22Rv1 (cell line): ENCODE data around the gene TAF1C.

ENCODE experiments used
- H3K27ac ChIP-seq: fragments of 450-650 bp; 2 replicates; pipeline ENCODE4 v1.5.1; 2017
- ZFX ChIP-seq: fragments of 450-650 bp; IDR thresholded peaks from 2 replicates; pipeline ENCODE4 v1.6.1; 2017; ENCODE audit warnings: antibody characterized with exemption, borderline replicate concordance
- TF ChIP-seq, protein P1 (sequence below): fragments of 450-650 bp; IDR thresholded peaks from 2 replicates; pipeline ENCODE4 v1.5.1; 2017; ENCODE audit warnings: mild to moderate bottlenecking

Gene TAF1C

DNA sequence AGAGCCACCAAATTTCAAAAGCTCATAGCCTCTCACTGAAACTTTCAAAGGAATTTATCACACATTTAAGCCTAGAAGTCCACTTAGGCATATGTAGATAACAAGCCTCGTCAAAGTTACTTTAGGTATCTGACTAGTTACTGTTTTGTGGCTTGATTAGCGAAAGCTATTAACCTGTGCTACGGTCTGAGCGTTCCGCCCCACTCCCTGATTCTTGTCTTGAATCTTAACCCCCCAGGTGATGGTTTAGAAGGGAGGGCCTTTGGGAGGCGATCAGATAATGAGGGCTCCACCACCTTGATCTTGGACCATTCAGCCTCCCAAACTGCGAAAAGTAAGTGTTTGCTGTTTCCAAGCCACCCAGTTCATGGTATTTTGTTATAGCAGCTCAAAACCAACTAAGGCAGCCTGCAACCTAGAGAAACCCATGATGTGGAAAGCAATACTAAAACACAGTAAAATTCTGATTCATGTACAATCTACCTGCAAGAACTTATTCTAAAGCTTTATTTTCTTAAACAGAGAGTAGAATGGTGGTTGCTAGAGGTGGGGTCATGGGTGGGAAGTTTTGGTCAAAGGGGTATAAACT, 49.0 kb downstream of the TAF1C start:
- H3K27ac ChIP-seq: no peak overlapping the region
- TF ChIP-seq, protein P1, sequence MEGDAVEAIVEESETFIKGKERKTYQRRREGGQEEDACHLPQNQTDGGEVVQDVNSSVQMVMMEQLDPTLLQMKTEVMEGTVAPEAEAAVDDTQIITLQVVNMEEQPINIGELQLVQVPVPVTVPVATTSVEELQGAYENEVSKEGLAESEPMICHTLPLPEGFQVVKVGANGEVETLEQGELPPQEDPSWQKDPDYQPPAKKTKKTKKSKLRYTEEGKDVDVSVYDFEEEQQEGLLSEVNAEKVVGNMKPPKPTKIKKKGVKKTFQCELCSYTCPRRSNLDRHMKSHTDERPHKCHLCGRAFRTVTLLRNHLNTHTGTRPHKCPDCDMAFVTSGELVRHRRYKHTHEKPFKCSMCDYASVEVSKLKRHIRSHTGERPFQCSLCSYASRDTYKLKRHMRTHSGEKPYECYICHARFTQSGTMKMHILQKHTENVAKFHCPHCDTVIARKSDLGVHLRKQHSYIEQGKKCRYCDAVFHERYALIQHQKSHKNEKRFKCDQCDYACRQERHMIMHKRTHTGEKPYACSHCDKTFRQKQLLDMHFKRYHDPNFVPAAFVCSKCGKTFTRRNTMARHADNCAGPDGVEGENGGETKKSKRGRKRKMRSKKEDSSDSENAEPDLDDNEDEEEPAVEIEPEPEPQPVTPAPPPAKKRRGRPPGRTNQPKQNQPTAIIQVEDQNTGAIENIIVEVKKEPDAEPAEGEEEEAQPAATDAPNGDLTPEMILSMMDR: no peak
- no peak for TF ChIP-seq ZFX

DNA sequence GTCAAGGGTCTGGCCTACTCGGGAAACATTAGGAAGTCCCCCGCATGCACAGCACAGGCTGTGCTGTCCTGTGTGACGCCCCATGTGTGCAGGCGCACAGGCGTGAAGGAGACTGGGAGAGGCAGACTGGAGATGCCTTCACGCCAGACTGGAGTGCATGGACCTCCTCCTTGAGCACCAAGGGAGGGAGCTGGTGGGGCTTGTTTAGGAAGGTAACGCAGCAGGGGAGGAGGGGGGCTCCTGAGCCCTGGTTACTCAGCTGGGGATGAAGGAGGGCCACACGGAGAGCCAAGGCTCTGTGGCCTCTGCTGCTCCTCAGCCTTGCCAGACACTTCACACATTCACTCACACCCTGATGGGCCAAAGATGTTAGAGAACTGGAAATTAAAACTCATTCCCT, 49.6 kb downstream of the TAF1C start:
- TF ChIP-seq ZFX: no peak
- TF ChIP-seq, protein P1: no peak
- no peak overlapping the region for H3K27ac ChIP-seq

DNA sequence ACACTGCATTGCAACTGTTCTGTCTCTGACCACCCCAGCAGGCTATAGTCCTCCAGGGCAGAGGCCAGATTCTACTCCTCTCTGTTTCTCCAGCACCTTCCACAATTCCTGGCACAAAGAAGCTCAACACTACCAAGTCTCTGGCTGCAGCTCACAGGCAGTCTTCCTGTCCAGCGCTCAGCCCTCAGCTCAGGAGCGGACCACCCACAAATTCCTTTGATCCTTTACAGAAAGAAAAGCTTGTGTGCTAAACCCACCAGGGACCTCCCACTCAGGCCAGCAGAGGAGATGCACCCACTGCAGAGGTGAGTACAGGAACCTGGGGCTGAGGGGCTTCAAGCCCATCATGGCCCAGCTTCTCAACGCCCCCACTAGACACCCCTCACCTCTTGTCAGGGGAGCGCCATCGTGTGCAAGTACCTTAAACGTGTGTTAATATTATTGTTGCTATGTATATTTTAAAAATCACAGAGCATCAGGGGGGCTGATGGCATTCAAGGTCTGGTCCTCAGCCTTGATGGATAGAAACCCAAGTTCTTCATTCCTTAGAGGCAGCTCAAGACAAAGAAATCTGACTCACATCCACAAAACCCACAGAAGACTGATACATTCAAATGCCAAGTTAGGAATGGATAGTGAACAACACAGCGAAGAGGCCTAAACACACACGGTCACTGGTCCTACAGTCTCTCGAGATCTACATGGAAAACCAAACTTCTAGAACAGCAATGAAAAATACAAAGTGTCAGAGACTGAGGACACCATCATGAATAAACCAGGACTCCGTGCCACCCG, 50.3 kb downstream of the TAF1C start:
- TF ChIP-seq, protein P1: no peak
- H3K27ac ChIP-seq: no peak overlapping the region

DNA sequence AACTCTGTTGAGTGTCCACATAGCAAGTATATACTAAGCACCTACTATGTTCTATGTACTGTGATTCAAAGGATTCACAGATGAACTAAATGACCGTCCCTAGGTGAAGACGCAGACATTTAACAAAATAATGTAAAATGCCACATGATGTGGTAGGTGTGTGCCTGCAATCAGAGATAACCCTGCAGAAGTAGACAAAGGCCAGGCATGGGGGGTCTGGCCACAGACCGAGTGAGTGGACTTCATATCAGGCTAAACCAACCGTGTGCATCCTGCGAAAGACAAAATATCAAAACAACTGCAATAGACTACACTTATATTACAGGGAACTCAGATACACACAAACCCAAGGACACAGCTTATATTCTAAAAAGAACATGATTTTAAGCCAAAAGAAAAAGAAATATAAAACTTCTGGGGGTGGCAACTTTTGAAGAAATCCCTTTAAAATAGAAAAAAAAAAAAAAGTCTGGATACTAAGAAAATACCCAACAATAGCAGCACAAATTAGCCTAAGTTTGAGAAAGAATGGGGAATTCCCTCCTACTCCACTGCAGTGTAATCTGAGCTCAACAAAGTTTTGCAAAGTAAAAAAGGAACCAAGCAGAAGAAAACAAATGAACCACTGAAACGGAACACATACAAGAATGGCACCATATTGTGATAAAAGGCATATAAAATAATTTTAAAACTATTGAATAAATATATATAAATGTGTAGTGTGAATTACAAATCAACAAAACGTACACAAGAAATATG, 54.2 kb downstream of the TAF1C start:
- H3K27ac ChIP-seq: no peak overlapping the region
- TF ChIP-seq ZFX: no peak
- TF ChIP-seq, protein P1: no peak

DNA sequence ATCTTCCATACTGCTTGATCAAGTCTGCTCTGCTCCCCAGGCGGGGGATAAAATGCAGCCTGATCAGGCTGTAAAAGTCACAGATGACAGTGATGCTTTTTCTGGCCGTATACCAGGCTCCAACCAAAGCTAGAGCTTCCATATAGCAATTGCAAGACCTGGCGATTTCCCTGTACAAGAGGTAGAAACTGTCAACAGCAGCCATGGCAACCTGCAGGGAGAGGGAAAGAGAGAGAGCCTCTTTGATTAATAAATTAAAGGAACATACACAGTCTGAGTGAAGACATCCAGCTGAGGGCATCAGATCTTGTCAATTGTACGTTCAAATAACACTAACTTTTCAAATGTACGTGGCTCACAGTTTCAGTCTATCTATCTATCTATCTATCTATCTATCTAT, 55.7 kb downstream of the TAF1C start:
- H3K27ac ChIP-seq: no peak overlapping the region
- TF ChIP-seq, protein P1: no peak
- no peak for TF ChIP-seq ZFX
